Stimulated activated CD4-positive, alpha-beta T cell treated with anti-CD3 and anti-CD28 coated beads, Interleukin-4, amount 100 ng/mL, for 1 hour (primary cell): ENCODE data around the gene SEPTIN5.
"Not testable (repeated sequence)": the region's sequence is repeated elsewhere in the genome, so short reads cannot be mapped to it uniquely, and the experiment has no call there.

Experiments
- DNase-seq: peaks from one replicate; pipeline ENCODE4 v3.0.0-alpha.2; 2020

SEPTIN5 gene

DNA sequence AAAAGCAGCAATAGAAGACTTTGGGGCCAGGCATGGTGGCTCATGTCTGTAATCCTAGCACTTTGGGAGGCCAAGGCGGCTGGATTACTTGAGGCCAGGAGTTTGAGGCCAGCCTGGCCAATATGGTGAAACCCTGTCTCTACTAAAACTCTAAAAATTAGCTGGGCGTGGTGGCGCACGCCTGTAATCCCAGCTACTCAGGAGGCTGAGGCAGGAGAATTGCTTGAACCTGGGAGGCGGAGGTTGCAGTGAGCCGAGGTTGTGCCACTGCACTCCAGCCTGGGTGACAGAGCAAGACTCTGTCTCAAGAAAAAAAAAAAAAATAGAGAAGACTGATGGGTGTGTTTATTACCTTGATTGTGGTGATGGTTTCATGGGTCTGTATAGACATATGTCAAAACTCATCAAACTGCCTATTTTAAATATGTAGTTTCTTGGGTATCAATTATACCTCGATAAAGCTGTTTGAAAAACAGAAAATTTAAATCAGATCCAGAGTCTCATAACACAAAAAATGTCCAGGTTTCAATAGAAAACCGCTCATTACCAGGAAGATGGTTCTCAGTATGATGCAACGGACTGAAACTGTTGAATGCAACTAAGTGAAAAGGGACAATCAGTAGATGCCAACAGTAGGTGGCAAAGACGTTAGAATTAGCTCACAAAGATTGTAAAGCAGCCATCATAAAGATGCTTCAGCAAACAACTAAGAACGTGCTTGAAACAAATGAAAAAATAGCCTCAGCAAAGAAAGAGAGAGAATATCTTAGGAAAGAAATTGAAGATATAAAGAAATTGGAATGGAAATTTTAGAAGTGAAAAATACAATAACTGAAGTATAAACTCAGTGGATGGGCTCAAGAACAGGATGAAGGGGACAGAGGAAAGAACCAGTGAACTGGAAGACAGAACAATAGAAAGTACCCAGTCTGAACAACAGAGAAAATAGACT lies 33.1 kb upstream of the SEPTIN5 start:
- no peak for DNase-seq

DNA sequence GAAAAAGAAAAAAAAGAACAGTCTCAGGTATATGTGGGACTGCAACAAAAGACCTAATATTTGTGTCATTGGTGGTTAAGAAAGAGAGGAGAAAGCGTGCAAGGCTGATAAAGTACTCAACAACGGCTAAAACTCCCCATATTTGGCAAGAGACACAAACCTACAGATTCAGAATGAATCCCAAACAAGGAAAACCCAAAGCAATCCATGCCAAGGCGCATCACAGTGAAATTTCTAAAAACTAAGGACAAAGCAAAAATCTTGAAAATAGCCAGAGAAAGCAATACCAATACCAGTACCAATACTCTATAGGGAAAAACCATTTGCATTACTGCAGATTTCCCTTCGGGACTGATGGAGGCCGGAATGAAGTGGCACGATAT lies 32.4 kb upstream of the SEPTIN5 start:
- DNase-seq: no peak

DNA sequence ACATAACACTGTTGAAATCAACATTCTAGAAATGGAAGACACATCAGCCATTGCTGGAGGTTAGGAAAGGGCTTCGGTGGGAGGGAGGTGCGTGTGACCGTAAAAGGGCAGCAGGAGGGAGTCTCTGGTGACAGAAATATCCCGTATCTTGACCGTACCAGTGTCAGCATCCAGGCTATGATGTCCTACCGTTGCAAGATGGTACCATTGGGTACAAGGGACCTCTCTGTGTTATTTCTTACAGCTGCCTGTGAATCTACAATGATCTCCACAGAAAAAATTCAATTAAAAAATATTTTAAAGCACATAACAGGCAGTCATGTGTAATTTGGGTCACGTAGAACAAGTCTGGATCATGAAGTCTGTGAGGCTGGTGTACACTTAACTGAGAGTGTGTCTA lies 27.4 kb upstream of the SEPTIN5 start:
- DNase-seq: no peak

DNA sequence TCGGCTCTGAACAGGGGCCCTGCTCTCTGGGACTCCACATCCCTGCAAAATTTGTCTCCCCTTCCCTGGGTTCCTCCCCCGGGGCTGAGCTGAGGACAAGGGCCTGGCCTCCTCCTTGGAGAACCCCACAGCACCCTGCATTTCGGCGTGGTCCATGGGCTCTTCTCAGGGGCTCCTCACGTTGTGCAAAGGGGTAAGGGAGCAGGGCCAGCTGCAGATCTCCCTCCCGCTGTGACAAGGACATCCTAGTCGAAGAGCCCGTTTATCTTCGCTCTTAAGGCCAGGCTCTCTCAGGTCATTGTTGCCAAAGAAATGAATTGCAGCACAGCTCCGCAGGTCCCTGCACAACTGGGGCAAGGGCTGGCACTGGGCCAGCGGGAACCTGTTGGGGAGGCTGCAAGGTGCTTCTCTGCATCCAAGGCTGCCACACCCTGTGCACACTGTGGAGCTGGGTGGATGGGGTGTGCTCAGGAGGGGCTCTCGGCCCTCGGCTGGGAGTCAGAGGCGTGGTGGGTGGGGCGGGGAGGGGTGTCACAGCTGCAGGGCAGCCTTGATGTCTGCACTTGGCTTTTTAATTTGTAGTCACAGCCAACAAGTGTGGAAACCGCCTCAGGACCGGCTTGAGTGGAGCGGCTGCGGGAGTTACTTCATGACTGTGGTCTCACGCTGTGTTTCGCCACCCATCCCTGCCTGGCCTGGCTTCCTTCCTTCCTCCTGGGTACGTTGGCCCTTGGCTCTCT lies 26.6 kb upstream of the SEPTIN5 start:
- DNase-seq: no peak

DNA sequence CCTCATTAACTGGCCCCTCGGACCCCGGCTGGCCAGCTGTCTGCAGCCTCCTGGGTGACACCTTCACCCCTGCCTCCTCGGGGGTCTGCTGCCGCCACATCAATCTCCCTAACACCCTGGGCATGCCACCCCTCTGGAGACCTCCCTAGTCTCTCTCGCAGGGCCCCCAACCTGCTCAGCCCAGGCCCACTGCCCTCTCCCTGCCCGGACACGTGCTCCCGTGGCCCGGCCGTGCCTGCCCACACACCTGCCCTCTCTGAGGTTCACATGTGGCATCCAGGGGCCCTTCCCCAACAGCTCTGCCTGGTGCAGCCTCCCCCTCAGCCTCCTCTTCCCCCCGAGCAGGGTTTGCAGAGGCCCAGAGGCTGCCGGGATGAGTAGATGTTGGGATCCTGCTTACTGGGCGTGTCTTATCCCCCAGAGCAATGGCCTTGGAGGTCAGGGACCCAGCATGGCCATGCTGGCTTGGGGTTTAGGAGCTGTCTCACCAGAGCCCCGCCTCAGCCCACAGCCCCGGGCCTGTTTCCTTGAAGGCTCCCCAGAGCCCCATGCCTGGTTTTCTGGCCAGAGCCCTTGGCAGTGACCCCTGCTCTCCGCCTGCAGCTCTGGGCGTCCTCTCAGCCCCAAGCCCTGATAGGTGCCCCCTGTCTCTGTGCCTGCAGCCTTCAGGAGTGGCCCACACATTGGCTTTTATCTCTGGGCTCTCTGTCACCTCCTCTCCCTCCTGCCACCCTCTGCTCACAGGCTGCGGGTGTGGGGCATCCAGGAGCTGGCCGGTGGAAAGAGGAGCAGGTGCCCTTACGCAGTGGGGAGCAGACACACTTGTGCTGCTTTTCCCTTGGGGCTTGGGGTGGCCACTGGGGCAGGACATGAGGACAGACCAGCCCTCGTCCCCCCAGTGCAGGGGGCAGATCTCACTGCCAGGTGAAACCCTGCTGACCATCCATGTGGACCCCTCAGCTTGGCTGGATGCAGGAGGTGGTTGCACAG lies 25.7 kb upstream of the SEPTIN5 start:
- no peak for DNase-seq

DNA sequence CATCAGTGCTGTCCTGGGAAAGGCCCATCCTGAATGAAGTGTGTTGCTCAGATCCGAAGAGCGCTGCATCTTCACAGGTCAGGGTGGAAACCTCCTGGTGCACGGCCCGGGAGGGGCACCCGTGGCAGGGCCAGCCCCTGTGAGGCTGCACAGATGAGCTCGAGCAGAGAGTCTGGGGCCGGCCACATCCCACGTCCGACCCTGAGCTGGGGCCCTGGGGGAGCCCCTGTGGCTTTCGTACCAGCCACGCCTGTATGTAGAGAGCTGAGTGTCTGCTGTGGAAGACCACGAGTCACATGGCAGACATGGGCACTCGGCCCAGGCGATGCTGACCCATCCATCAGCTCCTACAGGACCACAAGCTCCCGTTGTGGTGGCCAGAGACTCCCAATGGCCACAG lies 24.9 kb upstream of the SEPTIN5 start:
- no peak for DNase-seq

DNA sequence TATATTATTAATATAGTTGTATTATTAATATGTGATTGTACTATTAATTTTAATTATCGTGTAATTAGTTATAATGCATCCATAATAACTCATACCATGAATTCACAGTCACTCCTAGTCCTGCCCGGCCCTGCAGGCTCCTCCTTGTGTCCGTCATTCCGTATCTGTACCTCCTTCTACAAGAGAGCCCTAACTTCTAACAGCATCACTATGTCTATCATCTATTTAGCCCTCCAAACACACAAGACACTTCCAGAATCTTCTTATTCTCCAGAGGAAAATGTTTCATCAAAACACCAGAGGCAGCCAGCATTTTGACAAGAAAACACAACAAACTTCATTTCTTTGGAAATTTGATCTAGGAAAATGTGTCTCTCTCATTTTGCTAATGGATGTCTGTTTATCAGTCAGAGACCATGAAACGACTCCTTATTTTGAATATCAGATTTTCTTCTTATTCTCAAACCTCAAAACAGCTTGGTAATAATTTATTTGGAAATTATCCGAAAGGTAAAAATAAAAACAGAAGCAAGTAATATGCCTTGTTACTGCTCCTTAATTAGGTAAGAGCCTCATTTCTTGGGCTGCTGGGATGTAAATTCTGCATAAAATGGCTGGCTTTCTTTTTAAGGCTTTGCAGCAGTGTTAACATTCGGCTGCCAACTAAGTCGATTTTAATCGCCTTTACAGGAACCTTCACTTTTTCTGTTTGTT lies 23.1 kb upstream of the SEPTIN5 start:
- no peak for DNase-seq

DNA sequence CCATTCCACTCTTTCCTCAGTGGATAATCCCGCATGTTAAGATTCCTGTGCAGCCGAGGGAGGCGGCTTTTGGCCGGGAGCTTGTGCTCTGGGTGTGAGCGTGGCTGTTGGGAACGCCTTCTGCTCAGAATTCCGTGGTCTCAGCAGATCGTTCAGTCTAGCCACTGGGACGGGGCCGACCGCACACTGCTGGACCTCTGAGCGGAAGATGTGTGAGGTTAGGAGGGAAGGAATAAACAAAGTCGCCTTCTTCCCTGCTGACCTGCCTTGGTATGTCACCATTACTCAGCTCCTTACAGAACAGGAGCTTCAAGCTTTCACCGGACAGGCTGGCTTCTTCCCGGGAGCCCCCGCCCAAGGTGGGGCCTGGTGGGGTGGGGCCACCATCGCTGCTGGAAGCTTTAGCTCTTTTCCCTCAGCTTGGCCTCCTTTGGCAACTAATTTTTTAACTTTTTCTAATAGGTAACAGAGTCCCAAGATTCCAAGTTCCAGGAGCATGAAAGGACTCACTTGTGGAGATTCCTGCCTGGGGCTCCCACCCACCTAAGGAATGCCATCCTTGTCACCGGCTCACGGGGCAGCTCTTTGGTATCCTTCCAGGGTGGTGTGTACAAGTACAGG lies 22.5 kb upstream of the SEPTIN5 start:
- no peak for DNase-seq

DNA sequence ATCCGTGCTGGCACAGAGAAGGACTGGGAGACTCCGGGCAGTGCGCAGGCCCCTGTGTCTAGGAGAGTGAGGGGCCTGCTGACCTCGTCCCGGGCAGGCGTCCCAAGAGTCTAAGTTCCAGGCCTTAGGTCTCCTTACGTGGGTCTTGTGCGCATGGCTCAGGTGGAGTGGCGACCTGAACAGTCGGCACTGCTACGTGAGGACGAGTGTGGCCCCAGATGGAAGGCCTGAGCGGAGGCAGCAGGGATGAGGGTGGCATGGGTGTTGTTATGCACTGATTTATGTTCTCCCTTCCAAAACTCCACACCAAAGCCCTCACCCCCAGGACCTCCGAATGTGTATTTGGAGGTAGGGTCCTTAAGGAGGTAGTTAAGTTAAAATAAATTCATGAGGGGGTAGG lies 20.7 kb upstream of the SEPTIN5 start:
- no peak for DNase-seq

DNA sequence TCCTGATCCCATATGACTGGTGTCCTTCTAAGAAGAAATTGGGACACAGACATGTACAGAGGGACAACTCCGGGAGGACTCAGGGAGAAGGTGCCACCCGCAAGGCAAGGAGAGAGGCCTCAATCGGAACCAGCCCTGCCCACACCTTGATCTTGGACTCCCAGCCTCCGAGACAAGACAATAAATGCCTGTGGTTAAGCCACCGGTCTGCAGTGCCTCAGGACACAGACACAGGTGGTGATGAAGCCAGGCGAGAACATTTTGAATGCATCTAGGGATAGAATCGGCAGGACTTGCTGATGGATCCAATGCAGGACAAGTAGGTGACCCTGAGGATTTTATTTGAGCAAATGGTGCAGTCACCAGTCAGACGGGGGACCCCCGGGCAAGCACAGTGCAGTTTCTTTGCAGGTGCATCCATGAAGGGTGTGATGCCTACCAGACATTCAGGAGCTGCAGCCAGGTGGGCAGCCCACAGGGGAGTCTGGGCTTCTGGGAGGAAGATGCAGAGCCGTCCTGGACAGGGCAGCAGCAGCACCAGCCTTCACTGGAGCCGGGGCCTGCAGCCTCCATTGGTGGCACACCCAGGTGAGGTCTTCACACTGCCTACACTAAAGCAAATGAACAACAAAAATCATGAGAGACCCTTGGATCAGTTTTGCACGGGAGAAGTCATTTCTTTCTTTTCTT lies 20.2 kb upstream of the SEPTIN5 start:
- DNase-seq: no peak

DNA sequence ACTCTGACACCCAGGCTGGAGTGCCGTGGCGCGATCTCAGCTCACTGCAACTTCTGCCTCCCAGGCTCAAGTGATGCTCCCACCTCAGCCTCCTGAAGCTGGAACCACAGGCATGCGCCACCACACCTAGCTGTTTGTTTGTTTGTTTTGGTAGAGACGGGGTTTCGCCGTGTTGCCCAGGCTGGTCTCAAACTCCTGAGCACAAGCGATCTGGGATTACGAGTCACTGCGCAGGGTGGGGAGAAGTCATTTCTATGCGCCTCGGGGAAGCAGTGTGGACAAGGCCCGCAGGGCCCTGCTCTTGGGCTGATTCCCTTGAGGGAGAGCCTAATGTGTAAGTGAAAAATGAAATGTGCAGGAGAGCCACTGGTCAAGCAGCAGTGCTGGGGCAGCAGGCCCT lies 19.6 kb upstream of the SEPTIN5 start:
- DNase-seq: no peak

DNA sequence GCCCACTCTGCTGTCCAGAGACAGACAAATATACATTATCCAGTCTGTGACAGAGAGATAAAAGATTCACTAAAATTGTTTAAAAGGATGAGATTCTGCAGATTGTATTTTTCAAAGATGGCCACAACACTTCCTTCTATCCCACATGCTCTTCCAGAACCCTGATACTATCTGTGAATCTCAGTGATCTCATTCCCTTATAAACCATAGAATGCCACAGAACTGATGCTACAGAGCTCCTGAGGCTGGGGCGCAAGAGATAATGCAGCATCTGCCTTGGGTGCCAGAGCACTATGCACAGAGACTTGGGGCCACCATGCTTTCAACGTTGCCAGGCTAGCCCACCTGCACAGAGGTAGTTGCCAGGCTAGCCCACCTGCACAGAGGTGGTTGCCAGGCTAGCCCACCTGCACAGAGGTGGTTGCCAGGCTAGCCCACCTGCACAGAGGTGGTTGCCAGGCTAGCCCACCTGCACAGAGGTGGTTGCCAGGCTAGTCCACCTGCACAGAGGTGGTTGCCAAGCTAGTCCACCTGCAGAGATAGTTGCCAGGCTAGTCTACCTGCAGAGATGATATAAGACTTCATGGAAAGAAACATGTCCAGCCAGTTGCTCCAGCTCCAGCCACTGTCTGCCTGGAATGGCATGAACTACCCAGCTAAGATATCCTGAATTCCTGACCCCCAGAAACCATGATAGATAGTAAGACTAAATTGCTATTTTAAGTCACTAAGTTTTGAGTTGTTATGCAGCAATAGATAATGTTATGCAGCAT lies 17.6 kb upstream of the SEPTIN5 start:
- no peak for DNase-seq

DNA sequence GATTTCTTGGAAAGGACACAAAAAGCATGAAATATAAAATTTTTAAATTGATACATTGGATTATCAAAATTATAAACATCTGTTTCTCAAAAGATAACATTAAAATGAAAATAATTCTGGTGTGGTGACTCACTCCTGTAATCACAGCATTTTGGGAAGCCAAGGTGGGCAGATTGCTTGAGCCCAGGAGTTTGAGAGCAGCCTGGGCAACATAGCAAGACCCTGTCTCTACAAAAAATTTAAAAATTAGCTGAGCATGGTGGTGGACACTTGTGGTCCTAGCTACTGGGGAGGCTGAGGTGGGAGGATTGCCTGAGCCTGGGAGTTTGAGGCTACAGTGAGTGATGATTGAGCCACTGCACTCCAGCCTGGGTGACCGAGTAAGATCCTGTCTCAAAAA lies 16.4 kb upstream of the SEPTIN5 start:
- not testable (repeated sequence) for DNase-seq

DNA sequence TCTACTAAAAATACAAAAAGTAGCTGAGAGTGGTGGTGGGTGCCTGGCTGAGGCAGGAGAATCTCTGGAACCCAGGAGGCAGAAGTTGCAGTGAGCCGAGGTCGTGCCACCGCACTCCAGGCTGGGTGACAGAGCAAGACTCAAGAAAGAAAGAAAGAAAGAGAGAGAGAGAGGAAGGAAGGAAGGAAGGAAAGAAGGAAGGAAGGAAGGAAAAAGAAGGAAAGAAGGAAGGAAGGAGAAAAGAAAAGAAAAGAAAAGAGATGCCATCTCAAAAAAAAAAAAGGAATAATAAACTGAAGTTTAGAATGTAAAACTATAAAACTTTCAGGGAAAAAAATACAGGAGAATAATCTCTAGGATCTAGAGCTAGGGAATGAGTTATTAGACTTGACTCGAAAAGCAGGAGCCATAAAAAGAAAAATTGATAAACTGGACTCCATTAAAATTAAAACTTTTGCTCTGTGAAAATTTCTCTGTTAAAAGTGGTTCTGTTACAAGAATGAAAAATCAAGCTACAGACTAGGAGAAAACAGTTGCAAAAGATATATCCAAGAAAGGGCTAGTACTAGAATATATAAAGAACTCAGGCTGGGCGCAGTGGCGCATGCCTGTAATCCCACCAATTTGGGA lies 13.4 kb upstream of the SEPTIN5 start:
- no peak for DNase-seq

DNA sequence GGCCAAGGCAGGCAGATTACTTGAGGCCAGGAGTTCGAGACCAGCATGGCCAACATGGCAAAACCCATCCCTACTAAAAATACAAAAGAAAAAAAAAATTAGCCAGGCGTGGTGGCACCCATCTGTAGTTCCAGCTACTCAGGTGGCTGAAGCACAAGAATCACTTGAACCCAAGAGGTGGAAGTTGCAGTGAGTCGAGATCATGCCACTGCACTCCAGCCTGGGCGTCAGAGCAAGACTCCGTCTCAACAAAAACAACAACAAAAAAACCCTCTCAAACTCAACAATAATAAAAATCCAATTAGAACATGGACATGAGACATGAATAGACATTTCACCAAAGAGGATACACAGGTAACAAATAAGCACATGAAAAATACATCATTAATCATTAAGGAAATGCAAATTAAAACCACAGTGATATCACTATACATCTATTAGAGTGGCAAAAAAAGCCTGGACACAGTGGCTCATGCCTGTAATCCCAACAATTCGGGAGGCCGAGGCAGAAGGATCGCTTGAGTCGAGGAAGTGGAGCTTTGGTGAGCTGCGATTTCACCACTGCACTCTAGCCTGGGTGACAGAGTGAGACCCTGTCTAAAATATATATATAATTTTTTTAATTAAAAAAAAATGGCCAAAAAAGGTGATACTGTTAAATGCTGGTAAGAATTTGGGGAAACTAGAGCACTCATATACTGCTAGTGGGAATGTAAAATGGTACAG lies 12.7 kb upstream of the SEPTIN5 start:
- DNase-seq: no peak

DNA sequence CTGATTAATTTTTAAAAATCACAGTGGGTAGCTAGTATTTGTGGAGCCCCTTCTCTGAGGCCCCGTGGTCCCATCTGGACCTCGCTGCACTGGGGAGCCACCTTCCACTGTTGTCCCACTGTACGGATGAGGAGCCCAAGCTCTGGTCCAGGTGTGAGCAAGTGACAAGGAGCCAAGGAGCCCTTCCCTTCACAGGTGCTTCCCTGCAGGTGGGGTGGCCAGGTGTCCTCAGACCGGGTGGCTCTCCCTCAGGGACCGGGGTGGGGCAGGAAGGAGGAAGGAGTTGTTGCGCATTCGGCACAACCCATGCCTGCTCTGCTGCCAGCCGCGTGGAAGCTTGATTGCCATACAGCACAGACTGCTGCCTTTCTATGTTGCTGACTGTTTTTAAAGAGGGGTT lies 10.4 kb upstream of the SEPTIN5 start:
- no peak for DNase-seq

DNA sequence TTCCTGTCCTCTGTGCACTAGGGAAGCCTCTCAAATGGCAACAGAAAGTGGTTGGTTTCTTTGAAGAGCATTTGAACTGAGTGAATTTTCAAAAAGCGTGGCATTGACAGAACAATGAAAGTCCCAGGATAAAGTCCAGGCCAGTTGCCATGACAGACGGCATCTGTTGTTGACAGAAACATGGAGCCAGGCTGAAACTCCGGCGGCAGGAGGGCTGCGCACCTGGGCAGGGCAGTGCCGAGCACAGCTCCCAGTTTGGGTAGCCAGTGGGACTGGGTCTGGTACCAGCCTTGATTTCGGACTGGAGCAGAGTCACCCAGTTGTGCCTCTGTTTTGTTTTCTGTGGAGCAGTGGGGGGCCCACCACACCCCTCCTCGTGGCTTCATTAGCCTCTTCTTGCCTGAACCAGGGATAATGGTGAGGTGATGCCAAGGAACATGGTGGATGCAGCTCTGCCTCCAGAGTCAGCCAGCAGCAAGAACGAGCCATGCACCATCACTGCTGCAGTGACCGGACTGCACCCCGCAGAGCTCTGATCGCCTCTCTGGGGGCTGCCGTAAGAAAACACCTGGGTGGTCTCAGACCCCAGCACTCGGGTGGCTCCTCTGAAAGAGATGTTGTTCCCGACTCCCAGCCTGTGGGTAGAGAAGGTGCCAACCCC lies 9.8 kb upstream of the SEPTIN5 start:
- DNase-seq: no peak

DNA sequence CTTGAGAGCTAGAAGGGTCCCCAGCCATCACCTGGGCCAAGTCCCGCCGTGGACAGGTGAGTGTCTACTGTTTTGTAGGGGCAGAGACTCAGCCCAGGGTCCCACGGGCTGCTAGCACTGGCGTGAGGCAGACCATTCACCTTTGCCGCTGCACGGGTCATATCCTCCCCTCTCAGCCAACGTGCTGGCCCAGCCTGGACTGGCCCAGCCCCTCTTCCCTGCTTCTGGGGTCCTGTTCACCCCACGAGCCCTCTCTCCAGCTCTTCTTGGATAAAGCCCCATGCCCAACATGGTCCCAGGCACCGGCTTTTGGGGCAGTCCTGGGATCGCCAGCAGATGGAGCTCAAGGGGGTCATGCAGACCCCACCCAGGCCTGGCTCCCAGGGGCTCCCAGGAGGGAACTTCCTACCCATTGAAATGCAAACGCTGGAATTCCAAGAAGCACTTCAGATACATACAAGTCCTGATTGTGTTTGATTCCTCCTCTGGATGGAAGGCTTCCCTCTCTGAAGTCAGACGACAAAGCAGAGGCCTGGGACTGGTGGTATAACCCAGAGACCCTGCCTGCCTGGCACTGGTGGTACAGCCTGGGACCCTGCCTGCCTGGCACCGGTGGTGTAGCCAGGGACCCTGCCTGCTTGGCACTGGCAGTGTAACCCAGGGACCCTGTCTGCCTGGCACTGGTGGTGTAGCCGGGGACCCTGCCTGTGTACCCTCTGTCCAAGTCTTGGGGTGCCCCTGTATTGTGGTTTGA lies 8.9 kb upstream of the SEPTIN5 start:
- DNase-seq: no peak
